K562 (cell line): ENCODE data around the gene CD74. TPM values are rescaled to one million over a fixed set of nuclear protein-coding genes. Genes with fewer than 3 reads are reported as not detected.

Experiments
- BRD9 ChIP-seq: fragments of 450-650 bp; IDR thresholded peaks from 2 replicates; pipeline ENCODE4 v1.6.1; 2018; ENCODE audit warnings: low read depth; ENCODE audit not compliant: partially characterized antibody
- CBFB ChIP-seq: sonication (generic); formaldehyde crosslinking; IDR thresholded peaks from 2 replicates; pipeline ENCODE4 v1.4.0; 2020; ENCODE audit warnings: mild to moderate bottlenecking, missing genetic modification reagents
- EHMT2 ChIP-seq: fragments of 450-650 bp; IDR thresholded peaks from 2 replicates; pipeline ENCODE4 v1.6.1; 2018; ENCODE audit warnings: antibody characterized with exemption
- ETV1 ChIP-seq: fragments of 450-650 bp; conservative IDR thresholded peaks from 2 replicates; pipeline ENCODE4 v1.6.1; 2016; ENCODE audit warnings: missing genetic modification characterization, control low read depth, low read depth, missing compliant biosample characterization
- FOXA1 ChIP-seq: fragments of 450-650 bp; IDR thresholded peaks from 2 replicates; pipeline ENCODE4 v1.6.1; 2016; ENCODE audit warnings: mild to moderate bottlenecking, borderline replicate concordance
- GTF2E2 ChIP-seq: fragments of 200-800 bp; sonication (Bioruptor generic); IDR thresholded peaks from 2 replicates; pipeline ENCODE4 v1.6.1; 2016; ENCODE audit warnings: missing genetic modification characterization, missing compliant biosample characterization
- HMGN3 ChIP-seq: IDR thresholded peaks from 2 replicates; pipeline ENCODE4 v1.6.1; 2011; ENCODE audit warnings: borderline replicate concordance, low read depth, mild to moderate bottlenecking, mixed read lengths, low read length; ENCODE audit not compliant: insufficient read length; ENCODE audit errors: extremely low read depth
- HOXB6 ChIP-seq: fragments of 250-450 bp; sonication (Bioruptor Pico); IDR thresholded peaks from 2 replicates; pipeline ENCODE4 v1.5.1; 2022; ENCODE audit warnings: mild to moderate bottlenecking, borderline replicate concordance
- IRF2 ChIP-seq: sonication (generic); formaldehyde crosslinking; IDR thresholded peaks from 2 replicates; pipeline ENCODE4 v1.8.1; 2022; ENCODE audit warnings: mild to moderate bottlenecking, missing genetic modification reagents
- MXD1 ChIP-seq: fragments of 250-450 bp; sonication (Bioruptor Pico); IDR thresholded peaks from 2 replicates; pipeline ENCODE4 v1.8.0; 2021; ENCODE audit warnings: borderline replicate concordance, mild to moderate bottlenecking, moderate library complexity; ENCODE audit not compliant: poor library complexity, severe bottlenecking
- NR1H2 ChIP-seq: sonication (generic); formaldehyde crosslinking; IDR thresholded peaks from 2 replicates; pipeline ENCODE4 v1.4.0; 2020; ENCODE audit warnings: mild to moderate bottlenecking, missing genetic modification reagents
- POLR3G ChIP-seq: IDR thresholded peaks from 2 replicates; pipeline ENCODE4 v1.6.1; 2011; ENCODE audit not compliant: insufficient read length, insufficient replicate concordance; ENCODE audit errors: extremely low read depth
- RAD21 ChIP-seq, 2 experiments: fragments of 250-450 bp in 1 of 2; fragments of 450-650 bp in 1 of 2; sonication (Bioruptor Pico) in 1 of 2; formaldehyde crosslinking in 1 of 2; IDR thresholded peaks in 1 of 2; conservative IDR thresholded peaks in 1 of 2; 2 replicates each; pipeline versions ENCODE4 v1.4.0 to v1.8.0; 2020 to 2022; ENCODE audit warnings: mild to moderate bottlenecking in 2 of 2, moderate library complexity in 1 of 2
- REST ChIP-seq, 2 experiments: fragments of 450-650 bp; formaldehyde crosslinking in 1 of 2; IDR thresholded peaks; 2 replicates each; pipeline versions ENCODE4 v1.4.0 to v1.6.1; 2014 to 2020; ENCODE audit warnings: mild to moderate bottlenecking in 2 of 2, borderline replicate concordance in 1 of 2, low read depth in 1 of 2
- RFX7 ChIP-seq: fragments of 250-450 bp; sonication (Bioruptor Pico); IDR thresholded peaks from 2 replicates; pipeline ENCODE4 v1.5.1; 2021; ENCODE audit warnings: mild to moderate bottlenecking
- SPI1 ChIP-seq: IDR thresholded peaks from 2 replicates; pipeline ENCODE4 v1.6.1; 2011; ENCODE audit warnings: low read depth, low read length, control low read depth, borderline replicate concordance
- TAL1 ChIP-seq: fragments of 450-650 bp; IDR thresholded peaks from 2 replicates; pipeline ENCODE4 v1.6.1; 2016; ENCODE audit warnings: mild to moderate bottlenecking
- ZNF561 ChIP-seq: fragments of 450-650 bp; formaldehyde crosslinking; conservative IDR thresholded peaks from 2 replicates; pipeline ENCODE4 v1.4.0; 2020; ENCODE audit warnings: mild to moderate bottlenecking, moderate library complexity
- polyA plus RNA-seq, 8 experiments: library from polyadenylated mRNA; depleted of rRNA in 4 of 8; stranded (reverse) in 5 of 8; unstranded in 3 of 8; fragments of >200 nt; fragmentation: Nextera tagmentation in 2 of 8; fragmentation: Illumina TruSeq in 1 of 8; extraction: Ambion mirVana in 2 of 8; extraction: Trizol in 1 of 8; gene quantifications; 2 replicates each; pipeline versions ENCODE4 v1.2.1 to v1.2.3, GENCODE V29; 2011 to 2014; ENCODE audit warnings: inconsistent platforms in 1 of 8, missing spikeins in 1 of 8
- total RNA-seq, 7 experiments: library from RNA; depleted of rRNA in 6 of 7; stranded (reverse); fragments of >200 nt in 6 of 7; fragmentation: Illumina TruSeq in 2 of 7; extraction: Trizol in 2 of 7; gene quantifications; 2 replicates each; pipeline versions ENCODE4 v1.2.1 to v1.2.3, GENCODE V29; 2011 to 2021; ENCODE audit warnings: low replicate concordance in 1 of 7

CD74 gene
- total and polyA plus RNA-seq, 9 of the 15 experiments (the other 6 are each of a cell fraction or from before 2014, with no cell fraction given) = 0.07 to 4.8 (median 0.32) TPM

DNA sequence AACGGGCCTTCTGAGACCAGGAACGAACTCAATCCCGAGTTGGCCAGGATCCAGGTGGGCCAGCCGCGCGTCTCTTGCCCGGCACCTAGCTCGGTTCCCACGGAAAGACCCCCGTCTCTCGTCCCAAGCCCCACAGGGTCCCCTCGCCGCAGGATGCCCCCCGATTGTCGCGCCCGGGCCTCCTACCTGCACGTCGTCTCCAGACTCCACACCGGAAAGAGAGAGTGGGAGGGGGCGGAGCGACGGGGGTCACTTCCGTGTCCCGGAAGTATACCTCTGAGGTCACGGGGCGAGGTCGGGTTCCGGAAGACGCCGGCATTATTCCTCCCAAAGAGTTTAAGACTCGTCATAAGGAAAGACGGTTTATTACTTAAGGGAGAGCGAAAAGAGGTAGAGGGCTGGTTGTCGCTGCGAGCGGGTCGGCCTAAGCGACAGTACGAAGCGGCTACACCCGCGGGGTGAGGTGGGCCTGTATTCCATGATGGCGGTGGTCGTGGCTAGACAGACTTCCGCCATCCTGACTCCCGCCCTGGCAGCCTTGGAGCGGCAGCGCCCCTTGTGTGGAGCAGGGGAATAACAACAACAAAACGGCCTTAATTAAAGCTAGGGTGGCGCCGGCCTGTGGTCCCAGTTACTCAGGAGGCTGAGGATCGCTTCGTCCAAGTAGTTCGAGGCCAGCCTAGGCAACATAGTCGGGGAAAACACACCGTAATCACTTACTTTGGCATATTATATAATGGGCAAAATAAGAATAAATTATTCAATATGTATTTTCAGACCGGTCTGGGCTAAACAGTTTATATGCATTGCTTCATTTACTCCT, 37.0 kb upstream of the CD74 start, which contains the start of gene RPS14 (continued):
- peak; percentile 97 for TF ChIP-seq ETV1 (tag)
- no peak for TF ChIP-seq HOXB6 (CRISPR knock-in tag)
- peak; percentile 46; the same call in 1 of the 2 replicates for TF ChIP-seq SPI1
- no peak for TF ChIP-seq FOXA1
- TF ChIP-seq CBFB (CRISPR knock-in tag) = 0 out of 2 replicates have a peak, but pooled peaks have one; percentile 48
- TF ChIP-seq HMGN3 = peak; percentile 40
- TF ChIP-seq ZNF561 = no peak
- TF ChIP-seq IRF2 (CRISPR knock-in tag) = no peak
- peak; percentile 99 for TF ChIP-seq GTF2E2
- TF ChIP-seq NR1H2 (CRISPR knock-in tag) = no peak
- no peak for TF ChIP-seq RFX7 (CRISPR knock-in tag)
- no peak for TF ChIP-seq MXD1 (CRISPR knock-in tag)
- TF ChIP-seq POLR3G = no peak
- peak; percentile 95 for TF ChIP-seq EHMT2
- no peak for TF ChIP-seq REST (IDR thresholded peaks at IDR 0.05; ENCODE audit: borderline replicate concordance)
- TF ChIP-seq REST (CRISPR knock-in tag; IDR thresholded peaks at IDR 0.05; ENCODE audit: low read depth) = 0 out of 2 replicates have a peak, but pooled peaks have one; percentile 35
- TF ChIP-seq RAD21 (CRISPR knock-in tag; conservative IDR thresholded peaks at IDR 0.05 in 1 of 2, IDR thresholded peaks at IDR 0.05 in 1 of 2) = peak; percentile 11 to 15; a peak in 2 of 4 replicates
- TF ChIP-seq TAL1 = no peak
- peak; percentile 99 for TF ChIP-seq BRD9
